ENCODE data around the gene LRRC28.
A peak's percentile ranks its signal among the peaks of the same experiment; 100 is the strongest.

LRRC28 gene

DNA sequence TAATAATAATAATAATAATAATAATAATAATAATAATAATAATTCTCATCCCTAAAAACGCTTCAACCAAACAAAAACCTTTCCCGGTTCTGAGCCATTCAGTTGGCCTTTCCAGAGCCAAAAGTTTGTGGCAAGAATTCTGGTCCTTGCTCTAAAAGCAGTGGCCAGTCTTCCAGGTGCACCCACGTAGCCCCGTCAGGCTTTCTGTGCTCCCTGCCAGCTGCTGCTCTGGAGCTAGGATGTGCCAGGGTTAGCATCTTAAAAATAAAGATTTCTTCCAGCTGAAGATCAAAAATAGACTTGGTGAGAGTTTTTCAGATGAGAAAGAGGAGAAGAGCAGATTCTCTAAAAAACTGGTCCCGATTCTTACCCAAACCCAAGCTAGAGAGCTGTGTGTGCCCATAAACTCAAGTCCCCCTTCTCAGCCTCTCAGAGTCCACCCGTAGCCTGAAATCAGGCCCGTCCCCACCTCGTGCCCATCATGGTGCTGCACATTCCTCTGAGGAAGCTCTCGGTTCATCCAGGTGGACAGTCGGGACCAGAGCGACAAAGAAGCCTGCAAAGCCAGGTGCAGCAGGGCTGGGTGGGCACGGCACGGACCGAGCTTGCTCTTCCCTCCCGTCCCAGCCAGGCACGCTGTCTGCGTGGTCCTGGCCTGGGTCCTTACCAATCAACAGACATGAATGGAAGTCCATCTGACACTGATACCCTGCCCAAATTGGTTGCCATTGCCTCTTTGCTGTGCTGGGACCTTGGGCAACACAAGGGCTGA, 155.6 kb downstream of the LRRC28 start:
- TF ChIP-seq, protein P1, sequence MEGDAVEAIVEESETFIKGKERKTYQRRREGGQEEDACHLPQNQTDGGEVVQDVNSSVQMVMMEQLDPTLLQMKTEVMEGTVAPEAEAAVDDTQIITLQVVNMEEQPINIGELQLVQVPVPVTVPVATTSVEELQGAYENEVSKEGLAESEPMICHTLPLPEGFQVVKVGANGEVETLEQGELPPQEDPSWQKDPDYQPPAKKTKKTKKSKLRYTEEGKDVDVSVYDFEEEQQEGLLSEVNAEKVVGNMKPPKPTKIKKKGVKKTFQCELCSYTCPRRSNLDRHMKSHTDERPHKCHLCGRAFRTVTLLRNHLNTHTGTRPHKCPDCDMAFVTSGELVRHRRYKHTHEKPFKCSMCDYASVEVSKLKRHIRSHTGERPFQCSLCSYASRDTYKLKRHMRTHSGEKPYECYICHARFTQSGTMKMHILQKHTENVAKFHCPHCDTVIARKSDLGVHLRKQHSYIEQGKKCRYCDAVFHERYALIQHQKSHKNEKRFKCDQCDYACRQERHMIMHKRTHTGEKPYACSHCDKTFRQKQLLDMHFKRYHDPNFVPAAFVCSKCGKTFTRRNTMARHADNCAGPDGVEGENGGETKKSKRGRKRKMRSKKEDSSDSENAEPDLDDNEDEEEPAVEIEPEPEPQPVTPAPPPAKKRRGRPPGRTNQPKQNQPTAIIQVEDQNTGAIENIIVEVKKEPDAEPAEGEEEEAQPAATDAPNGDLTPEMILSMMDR (conservative IDR thresholded peaks at IDR 0.05; ENCODE audit: low read depth), result no peak
- ChIA-PET CTCF (interaction anchor here (0.6 kb wide), 2 partner anchors 23 to 57 kb away, joined by 3 to 4 read pairs; no protein-coding TSS in a partner anchor), POLR2A (ENCODE audit: low non-redundant PET) (no interaction called here)
- DNase-seq (ENCODE audit: low spot score), result no peak
- peak overlapping the region; percentile 83 for H3K27ac ChIP-seq

DNA sequence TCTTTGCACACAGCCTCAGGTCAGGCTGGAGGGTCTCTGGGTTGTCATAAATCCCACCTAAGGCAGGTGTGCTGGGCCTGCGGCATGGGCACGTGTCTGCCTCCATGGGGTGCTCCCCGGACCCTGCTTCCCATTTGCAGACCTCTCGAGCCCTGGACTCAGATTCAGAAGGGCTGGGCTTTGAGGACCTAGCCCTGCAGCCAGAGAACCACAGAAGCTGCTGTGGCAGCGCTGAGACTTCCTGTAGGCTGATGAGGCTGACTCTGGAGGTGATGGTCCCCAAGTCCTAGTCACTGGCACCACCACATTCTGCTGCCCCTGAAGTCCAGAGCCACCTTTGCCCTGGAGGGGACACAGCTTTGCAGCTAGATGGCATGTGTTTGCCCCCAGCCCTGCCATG, 156.4 kb downstream of the LRRC28 start:
- ChIA-PET POLR2A (ENCODE audit: low non-redundant PET) (no interaction called here), CTCF (interaction anchor here (0.7 to 2.7 kb wide), 2 partner anchors 9 to 296 kb away, joined by 3 to 28 read pairs; no protein-coding TSS in a partner anchor)
- DNase-seq (ENCODE audit: low spot score), result no peak
- TF ChIP-seq, protein P1 (conservative IDR thresholded peaks at IDR 0.05; ENCODE audit: low read depth), result no peak
- peak overlapping the region; percentile 83 for H3K27ac ChIP-seq

DNA sequence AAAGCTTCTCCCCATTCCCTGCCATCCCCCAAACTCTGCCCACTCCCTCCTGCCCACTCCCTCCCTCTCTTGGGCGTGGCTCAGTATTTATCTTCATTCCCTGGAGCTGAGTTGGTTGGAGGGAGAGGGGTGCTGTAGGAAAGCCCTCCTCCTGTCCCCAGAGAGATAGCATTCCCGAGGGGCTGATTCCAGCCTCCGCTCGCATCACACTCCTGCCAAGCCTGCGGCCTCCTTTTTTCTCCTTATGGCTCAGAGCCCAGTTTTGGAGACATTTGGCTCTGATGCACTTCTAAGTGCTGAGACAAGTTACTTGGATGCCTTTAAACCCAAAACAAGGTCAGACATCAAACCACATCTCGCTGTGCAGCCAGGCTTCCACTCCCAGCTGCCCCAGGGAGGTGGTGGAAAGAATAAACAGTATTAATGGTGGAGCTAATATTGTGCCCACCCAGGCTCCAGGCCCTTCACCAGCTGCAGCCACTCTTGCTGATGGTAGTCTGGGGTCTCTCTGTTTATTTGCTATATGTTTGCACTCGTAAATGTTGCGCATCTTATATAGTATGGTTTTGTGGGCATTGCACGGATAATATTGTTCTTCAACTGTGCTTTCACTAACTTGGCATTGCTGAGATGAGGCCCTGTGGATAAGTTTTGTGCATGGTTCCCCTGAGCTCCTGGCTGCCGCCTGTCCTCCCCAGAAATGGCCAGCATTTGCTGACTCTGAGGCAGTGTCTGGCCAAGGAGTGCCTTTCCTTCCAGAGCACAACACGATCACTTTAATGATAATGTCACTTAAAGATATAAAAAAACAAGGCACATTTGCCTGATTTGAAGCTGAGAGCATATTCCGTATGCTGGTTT, 157.2 kb downstream of the LRRC28 start:
- H3K27ac ChIP-seq, result peak overlapping the region; percentile 83
- TF ChIP-seq, protein P1 (conservative IDR thresholded peaks at IDR 0.05; ENCODE audit: low read depth), result no peak
- CTCF ChIA-PET, result interaction anchor here (0.6 to 2.7 kb wide), 12 partner anchors 10 to 295 kb away, joined by 3 to 28 read pairs (median 4); partner anchors contain the start of gene MEF2A
- no peak for DNase-seq (ENCODE audit: low spot score)
- POLR2A ChIA-PET (ENCODE audit: low non-redundant PET), result no interaction called here

DNA sequence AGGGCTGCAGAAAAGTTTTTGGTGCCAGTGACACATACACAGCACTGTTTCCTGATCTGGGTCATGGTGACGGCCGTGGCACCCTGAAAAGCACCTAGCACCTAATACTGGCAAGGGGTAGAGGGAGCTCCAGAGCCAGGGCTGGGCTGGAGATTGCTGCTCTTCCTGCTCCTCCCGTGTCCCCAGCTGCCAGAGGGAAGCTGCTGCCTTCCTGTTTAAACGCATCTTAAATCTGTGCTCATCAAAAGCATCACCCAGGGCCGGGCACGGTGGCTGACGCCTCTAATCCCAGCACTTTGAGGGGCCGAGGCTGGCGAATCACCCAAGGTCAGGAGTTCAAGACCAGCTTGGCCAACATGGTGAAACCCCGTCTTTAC, 157.8 kb downstream of the LRRC28 start:
- CTCF ChIA-PET, result interaction anchor here (0.6 to 2.7 kb wide), 13 partner anchors 12 to 299 kb away, joined by 3 to 28 read pairs (median 4); partner anchors contain the start of gene MEF2A
- peak; percentile 82 for DNase-seq (ENCODE audit: low spot score)
- POLR2A ChIA-PET (ENCODE audit: low non-redundant PET), result no interaction called here
- TF ChIP-seq, protein P1 (conservative IDR thresholded peaks at IDR 0.05; ENCODE audit: low read depth), result peak; percentile 79
- H3K27ac ChIP-seq, result peak overlapping the region; percentile 83

DNA sequence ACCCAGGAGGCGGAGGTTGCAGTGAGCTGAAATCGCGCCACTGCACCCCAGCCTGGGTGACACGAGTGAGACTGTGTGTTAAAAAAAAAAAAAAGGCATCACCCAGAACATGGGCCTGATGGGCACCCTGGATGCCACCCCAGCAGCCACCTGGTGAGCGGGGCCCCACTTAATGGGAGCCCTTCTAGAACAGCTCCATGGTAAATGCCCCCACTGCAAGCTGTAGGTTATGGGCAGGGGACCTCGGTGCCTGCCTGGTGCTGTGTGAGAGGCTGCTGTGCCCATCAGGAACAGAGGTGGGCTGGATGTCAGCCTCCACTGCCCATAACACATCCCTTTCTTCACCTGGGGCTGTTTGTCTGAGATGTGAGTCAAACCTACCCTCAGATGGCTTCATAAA, 158.3 kb downstream of the LRRC28 start:
- TF ChIP-seq, protein P1 (conservative IDR thresholded peaks at IDR 0.05; ENCODE audit: low read depth), result no peak
- DNase-seq (ENCODE audit: low spot score), result no peak
- POLR2A ChIA-PET (ENCODE audit: low non-redundant PET), result no interaction called here
- H3K27ac ChIP-seq, result peak overlapping the region; percentile 83
- CTCF ChIA-PET, result interaction anchor here (0.6 to 2.7 kb wide), 11 partner anchors 11 to 299 kb away, joined by 3 to 28 read pairs (median 4); partner anchors contain the start of gene MEF2A

DNA sequence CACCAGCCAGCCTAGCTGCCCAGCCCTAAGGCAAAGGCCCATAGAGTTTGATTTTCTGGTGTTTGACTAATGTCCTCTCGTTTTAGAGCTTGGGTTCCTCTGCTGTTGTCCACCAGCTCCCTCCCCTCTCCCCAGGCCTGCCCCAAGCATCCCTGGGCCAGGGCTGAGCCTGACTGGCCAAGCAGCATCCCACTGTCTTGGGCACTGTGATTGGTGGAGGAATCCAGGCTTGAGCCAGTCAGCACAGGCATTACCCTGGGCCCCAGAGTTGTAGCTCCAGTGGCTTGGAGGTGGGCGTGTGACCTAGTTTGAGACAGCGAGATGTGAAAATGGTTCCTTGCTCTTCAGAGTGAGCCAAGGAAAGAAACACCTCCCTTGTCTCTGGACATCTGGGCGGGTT, 159.2 kb downstream of the LRRC28 start:
- TF ChIP-seq, protein P1 (conservative IDR thresholded peaks at IDR 0.05; ENCODE audit: low read depth), result no peak
- POLR2A ChIA-PET (ENCODE audit: low non-redundant PET), result interaction anchor here (0.6 kb wide), 3 partner anchors 31 to 155 kb away, joined by 3 to 4 read pairs (median 3); no protein-coding TSS in a partner anchor
- no peak for DNase-seq (ENCODE audit: low spot score)
- peak overlapping the region; percentile 83 for H3K27ac ChIP-seq
- CTCF ChIA-PET, result interaction anchor here (0.6 to 0.8 kb wide), 2 partner anchors 248 to 294 kb away, joined by 3 read pairs; no protein-coding TSS in a partner anchor
